GM21825 (cell line): ENCODE measurements around the gene FAM120C.

Experiments used
- ATAC-seq: cut with Tn5 transposase; IDR thresholded peaks from one replicate; pipeline ENCODE4 v1.9.1; 2021; ENCODE audit warnings: mild to moderate bottlenecking, moderate library complexity; ENCODE audit not compliant: unreplicated experiment

FAM120C gene

GRCh38 chrX:54182864-54183613 lies at the start of gene FAM120C:
Gene FAM120C (minus strand): TSS chrX:54183254. CDS start chrX:54183198, 56 bp downstream.
- ATAC-seq = peak; percentile 32

GRCh38 chrX:54230435-54231148 lies 47.5 kb upstream of the FAM120C start:
- ATAC-seq = no peak

- no peak for ATAC-seq
Measured at GRCh38 chrX:54223581-54223980, 40.5 kb upstream of the FAM120C start.

GRCh38 chrX:54213603-54214002 lies 30.5 kb upstream of the FAM120C start:
- no peak for ATAC-seq

- ATAC-seq = no peak
Measured at GRCh38 chrX:54208531-54208930, 25.5 kb upstream of the FAM120C start.

DNA sequence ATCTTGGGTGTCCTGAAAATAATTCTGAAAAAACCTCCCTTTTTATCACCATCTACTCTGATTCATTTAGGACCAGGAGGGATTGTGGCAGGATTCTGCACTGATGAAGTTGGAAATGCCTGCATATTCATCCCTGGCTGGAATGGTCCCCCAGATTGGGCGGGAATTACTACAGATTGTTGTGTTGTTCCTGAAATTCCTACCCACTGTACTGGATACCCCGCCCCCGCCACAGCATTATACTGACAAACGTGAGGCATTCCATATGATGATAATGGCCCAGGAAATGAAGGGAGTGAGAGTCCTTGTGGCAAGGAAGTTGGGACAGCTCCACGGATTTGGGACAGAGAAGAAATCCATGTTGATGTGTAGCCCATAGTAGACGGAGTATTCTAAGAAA lies 15.2 kb upstream of the FAM120C start:
- ATAC-seq = no peak

GRCh38 chrX:54194982-54195588 lies 12.0 kb upstream of the FAM120C start:
- ATAC-seq = no peak

GRCh38 chrX:54193085-54193821 lies 10.2 kb upstream of the FAM120C start:
- ATAC-seq = no peak

GRCh38 chrX:54184474-54184873 lies 1.4 kb upstream of the FAM120C start:
- ATAC-seq = no peak

DNA sequence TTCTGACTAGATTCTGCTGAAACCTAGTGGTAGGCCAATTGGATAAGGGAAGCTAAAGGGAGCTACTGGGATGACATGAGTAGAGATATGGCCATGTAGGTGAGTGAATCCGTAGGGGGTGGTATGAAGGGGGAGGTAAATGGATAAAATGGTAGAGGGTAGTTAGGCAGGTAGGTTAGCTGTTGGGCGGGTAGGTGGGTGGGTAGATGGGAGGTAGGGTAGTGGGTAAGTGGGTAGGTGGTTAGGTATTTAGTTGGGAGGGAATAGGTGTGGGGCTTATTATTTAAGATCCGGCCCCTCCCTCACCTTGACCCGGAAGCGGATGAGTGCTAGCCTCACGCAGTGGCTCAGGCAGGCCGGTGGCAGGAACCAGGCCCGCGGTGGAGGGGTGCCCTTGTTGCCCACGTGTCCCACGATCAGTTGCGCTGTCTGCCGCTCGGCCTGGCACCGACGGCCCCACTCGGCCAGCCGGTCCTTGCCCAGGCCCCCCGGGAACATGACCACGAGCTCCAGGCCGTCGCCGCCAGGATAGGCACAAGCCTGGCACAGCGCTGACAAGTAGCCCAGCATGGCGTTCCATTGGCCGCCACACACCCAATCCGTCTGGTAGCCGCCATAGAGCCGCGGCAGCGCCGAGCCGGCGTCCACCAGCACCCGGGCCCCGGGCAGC lies 725 bp downstream of the FAM120C start:
- peak; percentile 60 for ATAC-seq

GRCh38 chrX:54181202-54181953 lies 1.7 kb downstream of the FAM120C start:
- no peak for ATAC-seq

DNA sequence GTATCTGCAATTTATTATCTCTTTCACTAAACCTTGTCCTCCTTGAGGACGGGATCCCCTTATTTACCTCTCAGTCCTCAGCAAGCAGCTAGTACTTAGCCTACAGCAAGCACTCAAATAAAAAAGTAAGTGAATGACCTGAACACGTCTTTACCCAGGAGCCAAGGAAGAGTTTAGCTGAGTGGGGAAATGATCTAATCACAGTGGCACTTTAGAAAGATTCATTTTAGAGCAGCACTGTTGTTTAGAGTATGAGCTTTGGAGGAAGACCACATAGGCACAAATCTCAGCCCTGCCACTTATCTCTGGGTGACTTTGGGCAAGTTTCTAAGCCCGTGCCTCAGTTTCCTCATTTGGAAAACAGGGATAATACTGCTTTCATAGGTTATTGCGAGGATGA lies 2.7 kb downstream of the FAM120C start:
- ATAC-seq = no peak

- no peak for ATAC-seq
Measured at GRCh38 chrX:54178100-54178940, 4.7 kb downstream of the FAM120C start.

DNA sequence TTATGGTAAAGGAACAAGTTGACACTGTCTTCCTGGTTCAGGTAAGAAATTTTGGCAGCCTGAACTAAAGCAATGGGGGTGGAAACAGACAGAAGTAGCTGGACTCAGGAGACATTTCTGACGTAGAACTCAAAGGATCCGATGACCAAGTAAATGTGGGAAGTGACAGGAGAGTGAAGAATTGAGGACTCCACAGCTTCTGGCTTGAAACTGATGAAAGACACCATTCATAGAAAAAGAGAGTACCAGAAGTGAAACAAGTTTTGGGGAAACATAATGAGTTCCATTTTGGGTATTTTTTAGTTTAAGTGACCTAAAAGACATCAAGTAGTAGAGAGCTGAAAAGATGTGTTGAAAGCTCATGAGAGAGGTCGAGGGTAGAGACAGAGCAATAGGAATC lies 5.7 kb downstream of the FAM120C start:
- no peak for ATAC-seq

DNA sequence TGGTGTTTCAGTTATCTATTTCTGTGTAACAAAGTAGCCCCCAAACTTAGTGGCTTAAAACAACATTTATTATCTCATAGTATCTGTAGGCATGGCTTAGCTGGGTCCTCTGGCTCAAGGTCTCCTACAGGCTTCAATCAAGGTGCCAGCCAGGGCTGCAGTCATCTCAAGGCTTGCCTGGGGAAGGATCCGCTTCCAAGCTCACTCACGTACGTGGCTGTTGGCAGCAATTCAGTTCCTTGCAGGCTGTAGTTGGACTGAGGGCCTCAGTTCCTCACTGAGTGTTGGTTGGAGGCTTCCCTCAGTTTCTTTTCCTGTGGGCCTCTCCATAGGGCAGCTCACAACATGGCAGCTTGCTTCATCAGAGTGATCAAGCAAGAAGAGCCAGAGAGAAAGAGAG lies 9.3 kb downstream of the FAM120C start:
- ATAC-seq = no peak

DNA sequence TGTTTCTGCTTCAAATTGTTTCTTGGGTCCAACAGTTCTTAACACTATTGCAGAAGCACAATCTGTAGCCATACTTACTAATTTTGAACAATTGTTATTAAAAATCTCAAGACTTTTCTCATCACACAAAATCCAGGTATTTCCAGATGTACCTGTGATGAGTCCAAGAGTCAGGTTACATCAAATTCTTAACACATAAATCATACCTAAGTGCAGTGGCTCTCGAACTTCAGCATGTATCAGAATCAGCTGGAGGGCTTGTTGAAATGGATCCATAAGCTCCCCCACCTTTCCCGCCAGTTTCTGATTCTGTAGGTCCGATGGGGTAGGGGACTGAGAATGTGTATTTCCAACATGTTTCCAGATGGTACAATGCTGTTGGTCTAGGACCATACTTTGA lies 10.6 kb downstream of the FAM120C start:
- no peak for ATAC-seq

DNA sequence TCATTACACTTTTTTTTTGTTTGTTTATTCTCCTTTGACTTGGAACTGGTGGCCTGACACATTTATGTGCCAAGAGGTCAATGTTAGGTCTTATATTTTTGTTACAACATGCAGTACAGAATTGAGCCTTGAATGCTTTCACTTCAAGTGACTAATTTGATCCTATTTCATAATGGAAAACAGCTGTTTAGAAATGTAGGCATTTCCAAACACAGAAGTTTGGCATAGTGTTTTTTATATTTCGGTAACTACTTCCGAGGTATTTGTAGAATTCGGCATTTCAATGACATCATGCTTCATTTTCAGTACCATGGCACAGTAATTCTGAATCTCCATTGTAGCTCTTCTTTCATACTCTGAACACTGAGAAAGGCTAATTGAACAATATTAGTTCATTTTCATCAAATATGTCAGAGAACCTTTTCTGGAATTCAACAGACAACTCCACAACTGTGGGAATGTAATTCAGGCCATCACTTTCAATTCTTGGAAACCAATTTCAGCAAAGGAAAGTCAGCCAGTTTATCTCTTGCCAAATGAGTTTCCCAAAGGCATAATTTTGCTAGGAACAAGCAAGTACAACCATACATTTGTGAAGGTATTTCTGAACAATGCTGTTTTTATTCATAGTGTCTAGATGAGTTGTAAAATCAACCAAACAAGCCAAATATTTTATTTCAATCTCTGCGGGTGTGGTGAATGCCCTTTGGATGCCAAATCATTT lies 11.4 kb downstream of the FAM120C start:
- ATAC-seq = no peak

GRCh38 chrX:54171091-54171490 lies 12.0 kb downstream of the FAM120C start:
- ATAC-seq = no peak

GRCh38 chrX:54166915-54167314 lies 16.1 kb downstream of the FAM120C start:
- no peak for ATAC-seq
